Smooth muscle cell (in vitro differentiated cells): ENCODE measurements around the gene CLIC4. TPM values are rescaled to one million over a fixed set of nuclear protein-coding genes. Genes with fewer than 3 reads are reported as not detected.
A peak's percentile ranks its signal among the peaks of the same experiment; 100 is the strongest.

Experiments
- DNase-seq: peaks from one replicate; lab custom pipeline; 2025; ENCODE audit not compliant: unreplicated experiment; lab: John Stamatoyannopoulos, UW
- H2AFZ ChIP-seq: fragments of 200-600 bp; sonication (generic); 2 replicates; pipeline ENCODE4 v1.6.0; 2016; ENCODE audit warnings: antibody characterized with exemption, low read depth, mild to moderate bottlenecking
- H3F3A ChIP-seq: fragments of 200-600 bp; sonication (generic); 2 replicates; pipeline ENCODE4 v1.6.0; 2017; ENCODE audit warnings: antibody characterized with exemption, low read depth
- H3K27ac ChIP-seq: fragments of 200-600 bp; sonication (generic); 2 replicates; pipeline ENCODE4 v1.5.1; 2016; ENCODE audit warnings: low read depth, mild to moderate bottlenecking
- H3K27me3 ChIP-seq: fragments of 200-600 bp; sonication (generic); 2 replicates; pipeline ENCODE4 v1.6.1; 2016; ENCODE audit warnings: low read depth, mild to moderate bottlenecking
- H3K36me3 ChIP-seq: fragments of 200-600 bp; sonication (generic); 2 replicates; pipeline ENCODE4 v1.5.1; 2016; ENCODE audit warnings: low read depth
- H3K4me1 ChIP-seq: fragments of 200-600 bp; sonication (generic); 2 replicates; pipeline ENCODE4 v1.5.1; 2016; ENCODE audit warnings: low read depth
- H3K4me2 ChIP-seq: fragments of 200-600 bp; sonication (generic); 2 replicates; pipeline ENCODE4 v1.6.0; 2016; ENCODE audit warnings: mild to moderate bottlenecking
- H3K4me3 ChIP-seq: fragments of 200-600 bp; sonication (generic); 2 replicates; pipeline ENCODE4 v1.5.1; 2016; ENCODE audit warnings: mild to moderate bottlenecking
- H3K79me2 ChIP-seq: fragments of 200-600 bp; sonication (generic); 2 replicates; pipeline ENCODE4 v1.6.0; 2016; ENCODE audit warnings: low read depth, mild to moderate bottlenecking
- H3K9ac ChIP-seq: fragments of 200-600 bp; sonication (generic); 2 replicates; pipeline ENCODE4 v1.6.0; 2016; ENCODE audit warnings: low read depth
- H3K9me3 ChIP-seq: fragments of 200-600 bp; sonication (generic); replicated peaks from 2 replicates; pipeline ENCODE4 v1.5.1; 2016; ENCODE audit warnings: low read depth
- H4K20me1 ChIP-seq: fragments of 200-600 bp; sonication (generic); 2 replicates; pipeline ENCODE4 v1.6.0; 2016; ENCODE audit warnings: low read depth
- CTCF ChIP-seq: fragments of 200-600 bp; sonication (generic); IDR thresholded peaks from 2 replicates; pipeline ENCODE4 v1.5.1; 2017; ENCODE audit warnings: borderline replicate concordance, mild to moderate bottlenecking, antibody characterized with exemption; ENCODE audit not compliant: insufficient read depth, poor library complexity, severe bottlenecking
- WGBS: methylation state at CpG from one replicate; pipeline ENCODE4 v1.1.7; 2016; ENCODE audit warnings: low lambda C conversion rate; 5-methylcytosine and 5-hydroxymethylcytosine counted together
- polyA plus RNA-seq: library from polyadenylated mRNA; unstranded; fragments of >200 nt; fragmentation: Nextera tagmentation; extraction: Ambion mirVana; gene quantifications from 2 replicates; pipeline ENCODE4 v1.2.1, GENCODE V29; 2016
- total RNA-seq: library from RNA; depleted of rRNA; stranded (reverse); fragments of >200 nt; gene quantifications from 2 replicates; pipeline ENCODE4 v1.2.3, GENCODE V29; 2014

The CLIC4 gene
- total and polyA plus RNA-seq, 2 experiments from 2014 or later: 151 to 389 TPM

- no peak overlapping the region for H2AFZ ChIP-seq
- no peak for DNase-seq
- H3K4me1 ChIP-seq: peaks cover 8% of the 10 kb centered on the region
- 78% methylated on average over 3 of the region's 3 CpGs for WGBS
- H3F3A ChIP-seq: no peaks in the 10 kb centered on the region
- no peak overlapping the region for H3K9ac ChIP-seq
- no peaks in the 10 kb centered on the region for H3K36me3 ChIP-seq
- H3K4me2 ChIP-seq: peak overlapping the region; percentile 49
- peaks cover 92% of the 10 kb centered on the region for H3K79me2 ChIP-seq
- no peak for TF ChIP-seq CTCF
- peaks cover 94% of the 10 kb centered on the region for H4K20me1 ChIP-seq
- no peaks in the 10 kb centered on the region for H3K27me3 ChIP-seq
- H3K9me3 ChIP-seq: no peaks in the 10 kb centered on the region
- H3K4me3 ChIP-seq: no peak overlapping the region
- peak overlapping the region; percentile 54 for H3K27ac ChIP-seq
These were observed 82.3 kb downstream of the CLIC4 start for GRCh38 chr1:24827379-24828135.

GRCh38 chr1:24828183-24828886, 83.1 kb downstream of the CLIC4 start:
- H3K27ac ChIP-seq: peak overlapping the region; percentile 54
- peak overlapping the region; percentile 49 for H3K4me2 ChIP-seq
- no peaks in the 10 kb centered on the region for H3K27me3 ChIP-seq
- 90% methylated on average over 4 of the region's 4 CpGs for WGBS
- H3K9me3 ChIP-seq: no peaks in the 10 kb centered on the region
- no peaks in the 10 kb centered on the region for H3F3A ChIP-seq
- peaks cover 5% of the 10 kb centered on the region for H3K4me1 ChIP-seq
- no peak for TF ChIP-seq CTCF
- no peak overlapping the region for H3K9ac ChIP-seq
- no peak overlapping the region for H2AFZ ChIP-seq
- peaks cover 84% of the 10 kb centered on the region for H3K79me2 ChIP-seq
- peaks cover 86% of the 10 kb centered on the region for H4K20me1 ChIP-seq
- H3K4me3 ChIP-seq: no peak overlapping the region
- no peaks in the 10 kb centered on the region for H3K36me3 ChIP-seq
- DNase-seq: no peak

- H3K36me3 ChIP-seq: no peaks in the 10 kb centered on the region
- H3K27me3 ChIP-seq: no peaks in the 10 kb centered on the region
- H3K9me3 ChIP-seq: no peaks in the 10 kb centered on the region
- WGBS: 94% methylated on average over 2 of the region's 2 CpGs
- H3K9ac ChIP-seq: no peak overlapping the region
- no peak overlapping the region for H3K4me2 ChIP-seq
- DNase-seq: no peak
- H3K4me1 ChIP-seq: peaks cover 5% of the 10 kb centered on the region
- H3K27ac ChIP-seq: peak overlapping the region; percentile 37
- no peaks in the 10 kb centered on the region for H3F3A ChIP-seq
- H2AFZ ChIP-seq: no peak overlapping the region
- H3K4me3 ChIP-seq: no peak overlapping the region
- no peak for TF ChIP-seq CTCF
- H4K20me1 ChIP-seq: peaks cover 81% of the 10 kb centered on the region
- peaks cover 79% of the 10 kb centered on the region for H3K79me2 ChIP-seq
These were observed 83.6 kb downstream of the CLIC4 start for GRCh38 chr1:24828887-24829192.
